ENCODE results near the gene ATP13A3.

ATP13A3 gene

GRCh38 chr3:194440756-194441155 lies 46.0 kb downstream of the ATP13A3 start:
- Histone ChIP-seq H3K4ac (ENCODE audit: low read length) (no peak overlapping the region), H4K8ac (ENCODE audit: low read depth, low read length) (no peak overlapping the region), H3K27me3 (ENCODE audit: control insufficient read depth in 3 of 3, insufficient read depth in 3 of 3, low read depth in 1 of 3, low read length in 3 of 3) (no peaks in the 10 kb centered on the region), H2AFZ (ENCODE audit: low read length) (no peak overlapping the region), H3K4me2 (ENCODE audit: insufficient read depth, low read length, poor library complexity, severe bottlenecking) (no peak overlapping the region), H3K9me3 (replicated peaks in 1 of 2; ENCODE audit: control insufficient read depth in 2 of 2, insufficient read depth in 1 of 2, low read depth in 1 of 2, low read length in 2 of 2) (no peaks in the 10 kb centered on the region), H3K23ac (ENCODE audit: low read depth, low read length, poor library complexity) (no peak overlapping the region), H2BK12ac (ENCODE audit: low read length) (no peak overlapping the region), H2BK15ac (ENCODE audit: low read length) (no peak overlapping the region), H3K79me1 (ENCODE audit: low read depth, low read length) (no peaks in the 10 kb centered on the region), H3K14ac (ENCODE audit: low read length) (no peak overlapping the region), H3K4me1 (ENCODE audit: control insufficient read depth in 2 of 2, insufficient read depth in 1 of 2, low read depth in 1 of 2, low read length in 2 of 2) (no peaks in the 10 kb centered on the region), H3K4me3 (ENCODE audit: low read length in 2 of 2) (no peak overlapping the region), H2BK120ac (ENCODE audit: low read depth, low read length) (no peak overlapping the region), H4K91ac (ENCODE audit: low read depth, low read length, poor library complexity) (no peak overlapping the region), H3K9ac (ENCODE audit: low read depth, low read length, poor library complexity) (no peak overlapping the region), H2AK5ac (ENCODE audit: low read depth, low read length) (no peak overlapping the region), H2BK5ac (ENCODE audit: low read length) (no peak overlapping the region), H3K36me3 (replicated peaks in 1 of 2; ENCODE audit: control insufficient read depth in 2 of 2, insufficient read depth in 2 of 2, low read length in 2 of 2) (peaks cover 14 to 99% of the 10 kb centered on the region in 2 donors), H3K27ac (replicated peaks; ENCODE audit: low read length) (no peak overlapping the region), H3K18ac (ENCODE audit: low read length) (no peak overlapping the region)
- DNase-seq (ENCODE audit: low spot score): no peak
- no CpG with 5 or more reads among the region's 2 CpGs for WGBS, 2 donors (ENCODE audit: extremely low coverage in 2 of 2, insufficient read length in 2 of 2, insufficient replicate concordance in 1 of 2)

- Histone ChIP-seq H2BK15ac (ENCODE audit: low read length) (no peak overlapping the region), H3K23ac (ENCODE audit: low read depth, low read length, poor library complexity) (no peak overlapping the region), H2BK12ac (ENCODE audit: low read length) (no peak overlapping the region), H2BK5ac (ENCODE audit: low read length) (no peak overlapping the region), H3K4me1 (ENCODE audit: control insufficient read depth in 2 of 2, insufficient read depth in 1 of 2, low read depth in 1 of 2, low read length in 2 of 2) (no peaks in the 10 kb centered on the region), H3K14ac (ENCODE audit: low read length) (no peak overlapping the region), H4K8ac (ENCODE audit: low read depth, low read length) (no peak overlapping the region), H3K27ac (replicated peaks; ENCODE audit: low read length) (no peak overlapping the region), H4K91ac (ENCODE audit: low read depth, low read length, poor library complexity) (no peak overlapping the region), H3K4ac (ENCODE audit: low read length) (no peak overlapping the region), H2AK5ac (ENCODE audit: low read depth, low read length) (no peak overlapping the region), H3K4me2 (ENCODE audit: insufficient read depth, low read length, poor library complexity, severe bottlenecking) (no peak overlapping the region), H3K9ac (ENCODE audit: low read depth, low read length, poor library complexity) (no peak overlapping the region), H3K79me1 (ENCODE audit: low read depth, low read length) (no peaks in the 10 kb centered on the region), H2AFZ (ENCODE audit: low read length) (no peak overlapping the region), H2BK120ac (ENCODE audit: low read depth, low read length) (no peak overlapping the region), H3K4me3 (ENCODE audit: low read length in 2 of 2) (no peak overlapping the region), H3K18ac (ENCODE audit: low read length) (no peak overlapping the region), H3K27me3 (ENCODE audit: control insufficient read depth in 3 of 3, insufficient read depth in 3 of 3, low read depth in 1 of 3, low read length in 3 of 3) (no peaks in the 10 kb centered on the region), H3K36me3 (replicated peaks in 1 of 2; ENCODE audit: control insufficient read depth in 2 of 2, insufficient read depth in 2 of 2, low read length in 2 of 2) (peaks cover 15 to 99% of the 10 kb centered on the region in 2 donors), H3K9me3 (replicated peaks in 1 of 2; ENCODE audit: control insufficient read depth in 2 of 2, insufficient read depth in 1 of 2, low read depth in 1 of 2, low read length in 2 of 2) (no peaks in the 10 kb centered on the region)
- no CpG with 5 or more reads among the region's 6 CpGs for WGBS, 2 donors (ENCODE audit: extremely low coverage in 2 of 2, insufficient read length in 2 of 2, insufficient replicate concordance in 1 of 2)
- DNase-seq (ENCODE audit: low spot score): no peak
Measured at GRCh38 chr3:194439881-194440550, 46.8 kb downstream of the ATP13A3 start.

- no peak overlapping the region for H2BK120ac ChIP-seq (ENCODE audit: low read depth, low read length)
- peaks cover 16 to 97% of the 10 kb centered on the region in 2 donors for H3K36me3 ChIP-seq (replicated peaks in 1 of 2; ENCODE audit: control insufficient read depth in 2 of 2, insufficient read depth in 2 of 2, low read length in 2 of 2)
- H2BK5ac ChIP-seq (ENCODE audit: low read length): no peak overlapping the region
- H3K27ac ChIP-seq (replicated peaks; ENCODE audit: low read length): no peak overlapping the region
- H3K4ac ChIP-seq (ENCODE audit: low read length): no peak overlapping the region
- H3K9ac ChIP-seq (ENCODE audit: low read depth, low read length, poor library complexity): no peak overlapping the region
- no peak overlapping the region for H3K4me2 ChIP-seq (ENCODE audit: insufficient read depth, low read length, poor library complexity, severe bottlenecking)
- no peak overlapping the region for H4K8ac ChIP-seq (ENCODE audit: low read depth, low read length)
- H3K27me3 ChIP-seq (ENCODE audit: control insufficient read depth in 3 of 3, insufficient read depth in 3 of 3, low read depth in 1 of 3, low read length in 3 of 3): no peaks in the 10 kb centered on the region
- no peak overlapping the region for H2BK12ac ChIP-seq (ENCODE audit: low read length)
- no peak overlapping the region for H2BK15ac ChIP-seq (ENCODE audit: low read length)
- no peaks in the 10 kb centered on the region for H3K4me1 ChIP-seq (ENCODE audit: control insufficient read depth in 2 of 2, insufficient read depth in 1 of 2, low read depth in 1 of 2, low read length in 2 of 2)
- no peak for DNase-seq (ENCODE audit: low spot score)
- no peak overlapping the region for H3K23ac ChIP-seq (ENCODE audit: low read depth, low read length, poor library complexity)
- H3K9me3 ChIP-seq (replicated peaks in 1 of 2; ENCODE audit: control insufficient read depth in 2 of 2, insufficient read depth in 1 of 2, low read depth in 1 of 2, low read length in 2 of 2): no peaks in the 10 kb centered on the region
- H3K18ac ChIP-seq (ENCODE audit: low read length): no peak overlapping the region
- no peak overlapping the region for H3K14ac ChIP-seq (ENCODE audit: low read length)
- no peak overlapping the region for H2AK5ac ChIP-seq (ENCODE audit: low read depth, low read length)
- no peak overlapping the region for H4K91ac ChIP-seq (ENCODE audit: low read depth, low read length, poor library complexity)
- H3K4me3 ChIP-seq (ENCODE audit: low read length in 2 of 2): no peak overlapping the region
- H3K79me1 ChIP-seq (ENCODE audit: low read depth, low read length): no peaks in the 10 kb centered on the region
- WGBS, 2 donors (ENCODE audit: extremely low coverage in 2 of 2, insufficient read length in 2 of 2, insufficient replicate concordance in 1 of 2): no CpG with 5 or more reads among the region's 3 CpGs
- no peak overlapping the region for H2AFZ ChIP-seq (ENCODE audit: low read length)
Measured at GRCh38 chr3:194434503-194434902, 52.3 kb downstream of the ATP13A3 start.

- Histone ChIP-seq H3K27ac (replicated peaks; ENCODE audit: low read length) (no peak overlapping the region), H3K23ac (ENCODE audit: low read depth, low read length, poor library complexity) (no peak overlapping the region), H2BK15ac (ENCODE audit: low read length) (no peak overlapping the region), H3K79me1 (ENCODE audit: low read depth, low read length) (no peaks in the 10 kb centered on the region), H3K9ac (ENCODE audit: low read depth, low read length, poor library complexity) (no peak overlapping the region), H3K27me3 (ENCODE audit: control insufficient read depth in 3 of 3, insufficient read depth in 3 of 3, low read depth in 1 of 3, low read length in 3 of 3) (no peaks in the 10 kb centered on the region), H4K91ac (ENCODE audit: low read depth, low read length, poor library complexity) (no peak overlapping the region), H2BK5ac (ENCODE audit: low read length) (no peak overlapping the region), H3K36me3 (replicated peaks in 1 of 2; ENCODE audit: control insufficient read depth in 2 of 2, insufficient read depth in 2 of 2, low read length in 2 of 2) (peaks cover 11 to 94% of the 10 kb centered on the region in 2 donors), H3K18ac (ENCODE audit: low read length) (no peak overlapping the region), H3K9me3 (replicated peaks in 1 of 2; ENCODE audit: control insufficient read depth in 2 of 2, insufficient read depth in 1 of 2, low read depth in 1 of 2, low read length in 2 of 2) (no peaks in the 10 kb centered on the region), H4K8ac (ENCODE audit: low read depth, low read length) (no peak overlapping the region), H3K4ac (ENCODE audit: low read length) (no peak overlapping the region), H3K14ac (ENCODE audit: low read length) (no peak overlapping the region), H2AFZ (ENCODE audit: low read length) (no peak overlapping the region), H2AK5ac (ENCODE audit: low read depth, low read length) (no peak overlapping the region), H2BK12ac (ENCODE audit: low read length) (no peak overlapping the region), H3K4me1 (ENCODE audit: control insufficient read depth in 2 of 2, insufficient read depth in 1 of 2, low read depth in 1 of 2, low read length in 2 of 2) (no peaks in the 10 kb centered on the region), H3K4me2 (ENCODE audit: insufficient read depth, low read length, poor library complexity, severe bottlenecking) (no peak overlapping the region), H2BK120ac (ENCODE audit: low read depth, low read length) (no peak overlapping the region), H3K4me3 (ENCODE audit: low read length in 2 of 2) (no peak overlapping the region)
- no peak for DNase-seq (ENCODE audit: low spot score)
- no CpG with 5 or more reads among the region's 5 CpGs for WGBS, 2 donors (ENCODE audit: extremely low coverage in 2 of 2, insufficient read length in 2 of 2, insufficient replicate concordance in 1 of 2)
Measured at GRCh38 chr3:194431554-194431953, 55.2 kb downstream of the ATP13A3 start.

Data from neuronal stem cell (in vitro differentiated cells).